Hippocampal formation (tissue), 2 donors: ENCODE measurements around the gene CRB3.

ENCODE experiments used
- DNase-seq, 2 donors: peaks; one replicate each; lab custom pipeline; 2025; lab: John Stamatoyannopoulos, UW

The CRB3 gene

DNA sequence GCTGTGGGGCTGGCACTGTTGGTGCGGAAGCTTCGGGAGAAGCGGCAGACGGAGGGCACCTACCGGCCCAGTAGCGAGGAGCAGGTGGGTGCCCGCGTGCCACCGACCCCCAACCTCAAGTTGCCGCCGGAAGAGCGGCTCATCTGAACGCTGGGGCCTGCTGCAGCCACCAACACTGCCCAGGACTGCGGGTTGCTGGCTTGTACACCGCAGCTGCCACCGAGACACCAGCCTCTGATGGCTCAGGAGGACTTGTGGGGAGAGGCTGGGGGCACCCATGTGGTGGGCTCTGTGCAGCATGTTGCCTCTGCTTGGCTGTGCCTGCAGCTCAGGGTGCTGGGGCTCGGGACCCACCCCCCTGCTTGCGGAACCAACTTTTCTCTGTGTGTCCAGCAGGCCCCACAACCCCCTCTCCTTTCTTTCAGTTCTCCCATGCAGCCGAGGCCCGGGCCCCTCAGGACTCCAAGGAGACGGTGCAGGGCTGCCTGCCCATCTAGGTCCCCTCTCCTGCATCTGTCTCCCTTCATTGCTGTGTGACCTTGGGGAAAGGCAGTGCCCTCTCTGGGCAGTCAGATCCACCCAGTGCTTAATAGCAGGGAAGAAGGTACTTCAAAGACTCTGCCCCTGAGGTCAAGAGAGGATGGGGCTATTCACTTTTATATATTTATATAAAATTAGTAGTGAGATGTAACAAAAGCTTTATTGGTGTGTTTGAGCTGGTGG lies 2.6 kb downstream of the CRB3 start:
- DNase-seq, result no peak

DNA sequence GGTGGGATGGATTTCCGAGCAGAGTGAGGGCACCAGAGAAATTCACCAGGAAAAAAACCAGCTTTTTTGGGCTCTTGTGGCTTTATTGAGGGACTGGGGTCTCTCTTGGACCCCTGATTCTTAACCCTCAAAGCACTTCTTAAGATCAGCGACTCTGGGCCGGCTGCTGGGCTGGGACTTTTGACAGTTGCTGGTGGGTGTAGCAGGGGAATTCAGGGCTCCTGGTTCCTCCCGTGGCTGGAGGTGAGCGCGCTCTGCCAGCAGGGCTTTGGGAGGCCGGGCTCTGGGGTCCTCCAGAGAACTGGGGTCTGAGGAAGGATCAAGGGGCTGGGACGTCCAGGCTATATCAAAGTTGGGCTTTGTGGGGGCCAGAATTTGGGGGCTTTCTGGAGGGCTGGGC lies 3.3 kb downstream of the CRB3 start:
- DNase-seq, result no peak

DNA sequence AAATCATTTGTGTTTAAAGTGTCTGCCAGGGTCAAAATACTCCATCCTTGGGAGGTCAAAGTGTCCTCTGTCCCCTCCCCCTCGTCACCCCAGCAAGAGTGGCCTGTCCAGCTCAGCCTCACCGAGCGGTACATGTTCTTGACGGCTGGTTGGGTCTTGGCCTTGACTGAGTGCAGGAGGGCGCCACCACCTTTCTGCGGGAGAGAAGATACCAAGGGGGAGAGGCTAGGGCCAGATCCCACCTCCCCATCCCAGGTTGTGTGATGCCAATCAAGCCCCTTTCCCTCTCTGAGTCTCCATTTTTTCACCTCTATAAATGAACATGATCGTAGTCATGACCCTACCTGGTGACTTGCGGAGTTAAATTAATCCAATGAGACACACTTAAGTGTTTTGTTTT lies 6.1 kb downstream of the CRB3 start:
- no peak for DNase-seq

- no peak for DNase-seq
Measured at GRCh38 chr19:6471076-6471475, 7.0 kb downstream of the CRB3 start.

DNA sequence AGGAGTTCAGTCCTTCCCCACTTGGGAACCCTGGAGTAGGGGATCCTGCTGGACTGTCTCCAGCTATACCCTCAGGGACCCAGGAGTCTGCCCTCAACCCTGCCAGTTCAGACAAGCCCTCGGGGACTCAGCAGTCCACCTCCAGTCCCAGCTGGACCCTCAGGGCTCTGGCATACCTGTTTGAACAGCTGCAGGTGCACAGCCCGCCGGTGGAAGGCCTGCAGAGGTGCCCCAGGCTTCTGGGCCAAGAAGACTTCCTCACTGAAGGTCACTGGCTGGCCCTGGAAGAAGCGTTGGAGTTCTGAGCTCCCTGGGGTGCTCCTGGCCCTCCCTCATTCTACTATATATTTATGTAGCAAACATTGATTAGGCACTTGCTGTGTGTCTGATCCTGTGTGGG lies 8.6 kb downstream of the CRB3 start:
- no peak for DNase-seq

GRCh38 chr19:6473647-6474046 lies 9.6 kb downstream of the CRB3 start:
- DNase-seq, result no peak

GRCh38 chr19:6475321-6476108 lies 11.4 kb downstream of the CRB3 start:
- DNase-seq, result no peak

GRCh38 chr19:6476155-6476895 lies 12.3 kb downstream of the CRB3 start:
- peak in 1 of 2 donors; percentile 52 for DNase-seq

DNA sequence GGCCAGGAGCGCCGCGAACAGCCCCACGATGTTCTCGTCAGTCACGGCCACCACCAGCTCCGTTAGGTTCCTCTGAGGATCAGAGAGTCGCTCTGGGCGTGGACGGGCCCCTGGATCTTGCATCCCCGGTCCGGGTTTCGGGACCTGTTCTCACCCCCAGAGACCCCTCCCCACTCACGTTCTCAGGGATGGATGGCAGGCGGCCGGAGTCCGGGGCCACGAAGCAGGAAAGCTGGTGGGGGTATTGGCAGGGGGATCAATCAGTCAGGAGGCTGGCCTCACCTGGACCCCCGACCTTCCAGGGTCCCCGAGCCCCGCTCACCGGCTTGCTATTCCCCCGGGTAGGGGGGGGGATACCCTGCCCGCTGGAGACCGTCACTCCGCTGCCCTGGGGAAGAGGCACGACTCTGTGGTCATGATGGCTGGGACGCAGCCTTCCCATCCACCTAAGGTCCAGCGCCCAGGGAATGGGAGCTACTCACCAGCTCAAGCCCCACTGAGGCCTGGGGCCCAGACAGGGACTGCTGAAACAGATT lies 12.9 kb downstream of the CRB3 start:
- DNase-seq, result no peak

- DNase-seq, result no peak
Measured at GRCh38 chr19:6478815-6479214, 14.7 kb downstream of the CRB3 start.

GRCh38 chr19:6479836-6480398 lies 15.8 kb downstream of the CRB3 start:
- DNase-seq, result no peak

DNA sequence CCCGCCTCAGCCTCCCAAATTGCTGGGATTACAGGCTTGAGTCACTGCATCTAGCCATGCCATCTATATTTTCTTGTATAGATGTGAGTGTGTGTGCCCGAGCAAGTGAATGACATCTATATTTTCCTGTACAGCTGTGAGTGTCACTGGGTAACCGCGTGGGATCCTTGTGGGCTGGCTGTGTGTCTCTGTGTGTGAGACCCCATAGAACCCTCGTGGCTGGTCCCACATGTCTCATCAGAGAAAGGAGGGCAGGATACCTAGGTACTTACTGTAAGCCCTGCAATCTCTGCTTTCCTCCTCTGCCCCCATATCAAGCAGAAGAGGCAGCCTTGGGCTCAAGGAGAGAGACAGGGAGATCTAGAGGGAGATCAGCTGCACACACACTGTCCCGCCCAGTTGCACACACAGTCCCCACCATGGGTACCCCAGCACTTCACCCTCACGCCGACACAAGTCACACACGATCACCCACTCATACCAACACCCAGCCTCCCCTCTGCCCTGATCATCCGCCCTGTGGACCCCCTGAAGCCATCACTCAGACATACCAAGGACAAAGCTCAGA lies 16.9 kb downstream of the CRB3 start:
- no peak for DNase-seq

DNA sequence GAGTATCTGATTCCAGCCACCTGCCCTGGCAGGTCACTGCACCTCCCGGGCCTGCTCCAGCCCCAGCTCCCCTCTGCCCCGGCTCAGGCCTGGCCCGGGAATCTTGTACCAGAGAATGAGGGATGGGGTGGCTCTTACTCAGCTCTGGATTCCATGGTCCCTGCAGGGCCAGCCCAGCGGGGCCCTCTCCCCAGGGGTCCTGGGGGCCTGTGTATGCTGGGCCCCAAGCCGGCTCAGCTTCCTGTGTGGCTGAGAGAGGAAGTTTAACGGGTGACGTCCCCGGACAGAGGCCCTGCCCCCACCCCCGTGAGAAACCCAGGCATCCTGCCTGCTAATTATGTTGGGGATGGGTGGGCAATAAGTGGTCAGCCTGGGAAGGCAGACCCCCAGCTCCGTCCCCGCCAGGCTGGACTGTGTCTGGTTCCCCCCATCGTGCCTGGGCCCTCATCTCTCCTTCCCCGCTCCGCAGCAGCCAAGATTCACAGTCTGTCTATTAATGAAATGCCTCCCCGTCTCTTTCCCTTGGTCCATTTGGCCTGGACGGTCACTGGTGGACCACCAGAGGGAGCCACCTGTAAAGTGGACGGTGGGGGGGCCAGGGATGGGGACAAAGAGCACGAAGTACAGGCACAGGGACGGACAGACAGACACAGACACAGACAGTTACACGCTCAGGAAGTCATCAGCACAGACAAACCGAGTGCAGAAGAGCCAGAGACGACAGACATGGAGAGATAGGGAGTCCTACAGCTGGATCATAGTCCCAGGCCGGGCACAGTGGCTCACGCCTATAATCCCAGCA lies 17.7 kb downstream of the CRB3 start, which contains the start of gene DENND1C:
DENND1C (minus strand) TSS at position 247 of the 802 bp plus-strand sequence; CDS start at position 155, 92 bp downstream.
- peak in 1 of 2 donors; percentile 38 for DNase-seq

DNA sequence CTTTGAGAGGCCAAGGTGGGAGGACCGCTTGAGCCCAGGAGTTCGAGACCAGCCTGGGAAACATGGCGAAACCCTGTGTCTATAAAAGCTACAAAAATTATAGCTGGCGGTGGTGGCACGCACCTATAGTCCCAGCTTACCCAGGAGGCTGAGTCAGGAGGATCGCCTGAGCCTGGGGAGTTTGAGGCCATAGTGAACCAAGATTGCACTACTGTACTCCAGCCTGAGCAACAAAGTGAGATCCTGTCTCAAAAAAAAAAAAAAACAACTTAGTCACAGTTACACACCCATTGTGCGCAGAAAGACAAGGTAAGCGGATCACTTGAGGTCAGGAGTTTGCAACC lies 18.2 kb downstream of the CRB3 start:
- DNase-seq, result no peak

- no peak for DNase-seq
Measured at GRCh38 chr19:6483235-6483634, 19.2 kb downstream of the CRB3 start.

GRCh38 chr19:6484230-6484629 lies 20.2 kb downstream of the CRB3 start:
- DNase-seq, result no peak

- DNase-seq, result no peak
Measured at GRCh38 chr19:6484831-6485230, 20.8 kb downstream of the CRB3 start.

DNA sequence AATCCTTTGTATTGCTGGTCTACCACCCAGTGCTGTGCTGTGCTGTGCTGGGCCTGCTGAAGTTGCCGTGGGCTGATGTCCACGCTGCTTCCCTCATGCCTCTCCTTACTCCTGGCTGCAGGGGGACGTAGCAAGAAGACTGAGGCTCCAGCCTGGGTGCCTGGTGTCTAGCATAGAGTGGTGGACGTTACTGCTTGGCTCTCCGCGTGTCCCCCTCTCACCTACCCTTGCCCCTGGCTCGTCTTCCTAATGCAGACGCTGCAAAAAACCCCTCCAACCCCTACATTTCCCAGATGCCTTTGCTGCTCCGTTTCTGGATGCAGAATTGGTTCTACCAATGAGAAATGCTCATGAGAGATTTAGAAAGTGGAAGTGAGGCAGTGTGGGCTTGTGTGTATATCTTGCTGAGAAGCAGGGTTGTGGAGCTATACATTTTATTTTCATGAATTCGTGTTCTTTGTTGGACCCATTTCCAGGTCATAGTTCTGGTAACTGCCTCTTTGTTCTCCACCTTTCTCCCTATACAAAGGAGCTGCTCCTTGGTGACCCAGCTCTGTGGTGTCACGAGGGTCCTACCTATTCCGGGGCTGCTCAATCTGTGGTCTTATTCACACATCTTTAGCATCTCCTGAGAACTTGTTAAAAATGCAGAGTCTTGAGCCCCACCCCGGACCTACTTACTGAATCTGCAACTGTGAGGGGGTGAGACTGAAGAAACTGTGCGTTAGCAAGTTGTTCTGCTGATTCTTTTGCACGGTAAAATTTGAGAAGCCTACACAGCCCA lies 25.4 kb downstream of the CRB3 start:
- no peak for DNase-seq

- no peak for DNase-seq
Measured at GRCh38 chr19:6490134-6490533, 26.1 kb downstream of the CRB3 start.
